HG02798 (cell line): ENCODE results near the gene PRKD2.

ENCODE experiments used
- ATAC-seq: cut with Tn5 transposase; IDR thresholded peaks from one replicate; pipeline ENCODE4 v1.9.1; 2021; ENCODE audit warnings: mild to moderate bottlenecking; ENCODE audit not compliant: unreplicated experiment, poor library complexity

PRKD2 gene

DNA sequence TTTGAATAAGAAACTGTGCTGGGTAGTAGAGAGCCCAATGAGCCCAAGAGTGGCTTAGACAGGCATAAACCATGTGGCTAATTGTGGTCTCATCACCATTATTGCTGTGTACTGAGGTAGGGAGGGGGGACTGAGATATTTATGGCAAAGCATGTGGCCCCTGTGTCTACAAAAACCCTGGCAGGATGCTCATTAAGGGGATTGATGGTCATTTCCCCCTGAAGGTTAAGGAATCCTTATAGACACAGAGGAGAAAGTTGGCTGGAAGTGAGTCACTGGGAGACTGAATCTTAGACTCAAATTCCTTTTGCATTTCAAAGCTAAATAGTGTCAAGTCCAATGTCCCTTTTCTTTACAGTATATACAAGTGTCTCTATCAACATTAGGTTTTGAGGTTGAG lies 46.1 kb downstream of the PRKD2 start:
- no peak for ATAC-seq

GRCh38 chr19:46668662-46669061 lies 48.3 kb downstream of the PRKD2 start:
- no peak for ATAC-seq

- ATAC-seq, result no peak
These were observed 51.8 kb downstream of the PRKD2 start for GRCh38 chr19:46665072-46665471.

DNA sequence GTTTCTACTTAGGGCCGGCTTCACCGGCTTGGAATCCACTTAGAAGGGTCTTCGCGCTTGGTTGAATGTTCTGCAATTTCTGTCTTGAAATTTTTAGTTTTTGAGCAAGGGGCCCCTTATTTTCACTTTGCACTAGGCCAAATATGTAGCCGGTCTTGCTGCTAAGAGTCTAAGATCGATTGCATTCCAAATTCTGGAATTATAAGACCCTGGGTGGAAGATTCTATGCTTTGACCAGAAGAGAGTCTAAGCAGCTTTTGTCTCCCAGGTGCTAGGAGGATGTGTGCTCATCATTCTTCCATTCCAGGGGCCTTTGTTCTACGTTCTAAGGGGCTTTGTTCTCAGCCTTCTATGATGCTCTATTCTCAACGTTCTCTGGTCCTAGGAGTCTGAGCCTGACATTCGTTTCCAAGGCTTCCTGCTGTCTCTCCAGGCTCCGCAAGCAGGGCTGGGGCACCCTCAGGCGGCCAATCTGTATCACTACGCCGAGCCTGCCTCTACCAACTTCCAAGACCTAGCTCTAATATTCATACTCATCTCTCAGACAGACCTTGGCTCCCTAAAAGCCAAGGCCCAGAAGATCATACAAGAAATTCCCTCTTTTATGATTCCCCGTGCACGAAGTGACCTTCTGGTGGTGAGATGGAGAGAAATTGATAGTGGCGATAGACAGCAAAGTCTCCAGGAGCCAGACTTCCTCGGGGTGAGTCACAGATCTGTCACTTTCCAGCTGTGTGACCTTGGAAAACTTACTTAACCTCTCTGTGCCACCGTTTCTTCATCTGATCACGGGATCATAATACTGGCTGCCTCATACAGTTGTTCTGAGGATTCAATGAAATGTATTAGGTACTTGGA lies 55.0 kb downstream of the PRKD2 start:
- ATAC-seq, result no peak

DNA sequence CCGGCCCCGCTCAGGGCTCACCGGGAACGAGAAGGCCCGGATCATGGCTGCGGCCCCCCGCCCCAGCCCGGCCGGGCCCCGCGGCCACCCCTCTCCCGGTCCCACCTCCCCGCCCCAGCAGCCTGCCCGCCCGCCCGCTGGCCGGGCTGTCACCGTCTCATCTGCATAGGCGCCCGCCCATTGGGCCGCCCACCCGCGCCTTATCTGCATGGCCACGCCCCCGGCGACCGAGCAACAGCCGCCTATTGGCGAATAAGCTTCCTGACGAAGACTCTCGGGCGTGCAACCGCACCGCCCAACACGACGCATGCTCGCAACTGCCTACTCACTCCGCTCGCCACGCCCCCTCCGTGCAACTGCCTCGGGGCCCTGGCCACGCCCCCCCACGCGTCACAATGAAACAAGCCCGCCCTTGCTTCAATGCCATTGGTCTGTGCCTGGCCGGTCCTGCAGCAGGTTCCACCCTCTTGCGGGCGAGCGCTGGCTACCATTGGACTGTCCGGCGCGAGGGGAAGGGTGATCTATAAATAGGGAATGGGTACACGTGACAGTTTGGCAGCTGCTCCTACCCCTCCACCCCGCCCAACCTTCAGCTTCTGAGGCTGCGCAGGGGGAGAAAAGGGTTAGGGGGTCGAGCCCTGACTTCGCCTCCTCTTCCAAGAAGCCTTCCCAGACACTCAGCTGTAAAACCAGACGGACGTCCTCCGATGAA lies 55.7 kb downstream of the PRKD2 start, which contains the start of gene DACT3:
TSS of gene DACT3 (minus strand) at position 163 of the 712 bp plus-strand sequence. CDS start at position 45, 118 bp downstream.
- peak; percentile 93 for ATAC-seq

DNA sequence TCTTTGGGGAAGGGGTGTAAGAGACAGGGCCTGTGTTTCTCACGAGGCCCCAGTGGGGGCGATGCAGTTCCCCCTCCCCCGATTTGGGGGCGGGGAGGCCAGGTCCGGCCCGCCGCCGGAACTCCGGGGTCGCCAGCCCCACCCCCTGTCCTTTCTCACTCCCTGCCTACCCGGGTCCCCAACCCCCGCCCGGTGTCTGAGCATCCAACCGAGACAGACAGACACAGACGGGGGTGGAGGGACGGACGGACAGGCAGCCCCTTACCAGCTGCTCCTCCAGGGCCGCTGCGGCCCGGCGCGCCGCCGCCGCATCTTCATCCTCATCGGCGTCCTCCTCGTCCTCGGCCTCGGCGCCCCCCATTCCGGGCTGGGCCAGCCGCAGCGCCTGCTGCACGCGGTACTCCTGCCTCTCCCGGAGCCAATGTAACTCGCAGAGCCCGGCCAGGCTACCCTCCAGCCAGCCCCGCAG lies 56.3 kb downstream of the PRKD2 start:
- ATAC-seq, result no peak

- ATAC-seq, result no peak
These were observed 56.9 kb downstream of the PRKD2 start for GRCh38 chr19:46660008-46660517.

DNA sequence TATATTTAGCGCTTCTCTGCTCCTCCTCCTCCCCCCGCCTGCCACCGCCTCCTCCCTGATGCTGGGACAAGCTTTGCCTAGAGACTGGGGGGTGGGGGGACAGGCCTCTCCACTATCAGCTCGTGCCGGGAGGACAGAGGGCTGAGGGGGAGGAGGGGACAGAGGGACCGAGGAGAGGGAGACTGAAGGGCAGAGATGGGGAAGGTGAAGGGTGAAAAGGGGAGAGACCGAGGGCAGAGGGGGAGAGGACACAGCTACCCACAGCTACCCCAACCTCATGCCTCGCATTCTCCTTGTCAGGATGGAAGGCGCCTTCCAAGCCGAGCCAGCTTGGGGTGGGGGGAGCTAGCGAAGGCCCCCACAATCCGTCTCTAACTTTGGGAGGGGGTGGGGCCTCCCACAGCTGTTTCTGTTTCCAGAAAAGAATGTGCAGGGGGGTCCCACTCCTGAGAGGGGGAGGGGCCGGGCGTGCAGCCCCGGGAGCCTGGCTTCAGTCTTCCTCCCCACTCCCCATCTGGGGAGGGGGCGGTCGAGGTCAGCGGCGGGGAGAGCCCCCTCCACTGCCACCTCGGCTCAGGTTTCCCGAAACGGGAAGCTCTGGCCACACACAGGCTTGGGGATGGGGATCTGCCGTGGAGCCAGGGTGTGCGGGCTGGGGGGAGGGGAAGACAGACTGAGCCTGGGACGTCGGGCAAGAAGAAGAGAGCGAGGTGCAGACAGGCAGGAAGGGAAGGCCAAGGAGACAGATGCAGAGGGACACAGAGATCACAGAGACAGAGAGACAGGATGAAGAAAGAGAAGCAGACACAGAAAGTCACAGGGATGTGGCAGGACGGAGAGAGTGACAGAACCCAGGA lies 57.5 kb downstream of the PRKD2 start:
- ATAC-seq, result no peak

DNA sequence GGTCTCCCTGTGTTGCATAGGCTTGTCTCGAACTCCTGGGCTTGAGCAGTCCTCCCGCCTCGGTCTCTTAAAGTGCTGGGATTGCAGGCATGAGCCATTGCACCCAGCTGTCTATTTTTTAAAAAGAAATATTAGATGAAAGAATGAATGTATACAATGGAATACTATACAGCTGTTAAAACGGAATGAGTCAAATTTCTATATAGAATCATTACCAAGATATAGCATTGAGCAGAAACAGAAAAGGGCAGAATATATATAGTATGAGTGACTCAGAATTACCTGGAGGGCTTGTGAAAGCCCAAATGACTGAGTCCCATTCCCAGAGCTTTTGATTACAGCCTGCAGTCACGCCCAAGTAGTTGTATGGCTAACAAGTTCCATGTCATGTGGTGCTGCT lies 60.4 kb downstream of the PRKD2 start:
- ATAC-seq, result no peak

- no peak for ATAC-seq
These were observed 62.2 kb downstream of the PRKD2 start for GRCh38 chr19:46654621-46655152.

GRCh38 chr19:46650445-46650844 lies 66.5 kb downstream of the PRKD2 start:
- ATAC-seq, result no peak

DNA sequence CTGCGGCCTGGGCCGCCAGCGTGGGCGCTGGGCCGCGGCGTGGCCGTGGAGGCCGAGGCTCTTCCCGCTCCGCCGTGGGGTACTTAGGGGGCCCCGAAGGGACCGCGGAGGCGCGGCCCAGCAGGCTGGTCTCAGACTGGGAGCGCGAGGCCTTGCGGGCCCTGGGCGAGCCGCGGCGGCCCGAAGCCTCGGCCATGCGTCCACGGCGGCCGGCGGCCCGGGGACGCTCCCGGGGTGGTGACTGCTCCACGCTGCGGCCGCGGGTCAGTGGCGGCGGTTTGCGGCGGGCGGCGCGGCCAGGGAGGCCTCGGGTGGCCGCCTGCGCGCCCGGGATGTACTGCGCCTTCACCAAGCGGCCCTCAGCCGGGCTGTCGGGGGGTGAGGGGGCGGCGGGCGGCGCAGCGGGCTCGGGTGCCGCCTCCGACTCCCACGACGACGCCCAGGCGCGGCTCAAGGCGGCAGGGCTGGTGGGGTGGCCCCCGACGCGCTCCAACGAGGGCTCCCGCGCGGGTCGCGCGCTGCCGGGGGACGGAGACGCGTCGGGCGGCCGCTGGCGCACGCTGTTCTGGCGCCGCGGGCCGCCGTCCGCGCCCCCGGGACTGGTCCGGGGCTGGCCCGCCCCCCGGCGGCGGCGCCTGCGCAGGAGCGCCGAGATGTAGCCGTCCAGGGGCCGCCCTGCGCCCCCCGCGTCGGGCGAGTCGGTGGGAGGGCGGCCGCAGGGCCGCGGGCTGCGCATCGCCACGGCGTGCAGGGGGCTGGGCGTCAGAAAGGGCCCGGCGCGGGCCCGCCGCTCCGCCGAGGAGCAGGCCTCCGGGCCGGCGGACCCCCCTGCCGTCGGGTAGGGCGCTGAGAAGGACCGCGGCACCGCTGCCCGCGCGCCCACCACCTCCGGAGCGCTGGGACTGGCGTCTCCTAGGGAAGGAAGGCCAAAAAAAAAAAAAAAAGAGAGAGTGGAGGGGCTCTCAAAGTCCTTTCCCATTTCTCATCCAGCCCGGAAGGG lies 67.7 kb downstream of the PRKD2 start:
- no peak for ATAC-seq

- ATAC-seq, result no peak
These were observed 68.6 kb downstream of the PRKD2 start for GRCh38 chr19:46648060-46648960.

- no peak for ATAC-seq
These were observed 70.5 kb downstream of the PRKD2 start for GRCh38 chr19:46646402-46646801.

DNA sequence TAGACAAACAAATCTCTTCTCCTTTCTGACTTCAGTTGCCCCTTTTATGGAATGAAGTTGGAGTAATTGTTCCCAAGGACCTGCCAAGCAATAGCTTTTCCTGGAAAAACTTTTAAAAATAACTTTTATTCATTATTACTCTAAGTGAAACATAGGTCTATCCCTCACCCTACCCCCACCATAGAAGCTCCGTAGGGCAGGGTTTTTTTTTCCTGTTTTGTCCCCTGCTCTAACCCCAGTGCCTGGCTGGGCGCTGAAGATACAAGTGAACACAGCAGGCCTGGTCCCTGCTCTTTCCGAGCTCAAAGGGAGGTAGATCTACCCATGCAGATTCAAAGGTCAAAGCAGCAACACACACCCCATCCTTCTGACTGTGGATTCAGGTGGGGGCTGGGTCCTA lies 72.2 kb downstream of the PRKD2 start:
- ATAC-seq, result no peak

DNA sequence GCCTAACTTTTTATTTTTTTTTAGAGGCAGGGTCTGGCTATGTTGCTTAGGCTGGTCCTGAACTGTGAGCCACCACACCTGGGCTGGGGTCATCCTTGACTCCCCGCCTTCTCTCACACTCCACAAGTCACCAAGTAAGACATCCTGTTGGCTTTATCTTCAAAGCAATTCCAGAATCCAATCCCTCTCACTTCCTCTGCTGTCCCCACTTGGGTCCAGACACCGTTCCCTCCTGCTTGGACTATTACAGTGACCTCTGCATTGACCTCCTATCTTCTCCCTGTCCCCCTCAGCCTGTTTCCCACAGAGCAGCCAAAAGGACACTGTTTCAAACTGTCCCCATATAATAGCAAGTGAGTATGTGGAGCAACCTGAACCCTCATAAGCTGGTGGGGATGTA lies 76.3 kb downstream of the PRKD2 start:
- no peak for ATAC-seq

GRCh38 chr19:46639358-46640182 lies 77.3 kb downstream of the PRKD2 start:
- ATAC-seq, result no peak
